Activated CD8-positive, alpha-beta T cell treated with anti-CD3 and anti-CD28 coated beads for 36 hours (primary cell): ENCODE data around the gene GJA3. TPM values are rescaled to one million over a fixed set of nuclear protein-coding genes. Genes with fewer than 3 reads are reported as not detected.

Experiments used
- ATAC-seq: fragments of 200-7000 bp; cut with Tn5 transposase; one replicate; pipeline ENCODE4 v1.10.0; 2021; ENCODE audit warnings: mild to moderate bottlenecking, moderate library complexity
- CTCF ChIA-PET: fragments of 350-600 bp; sonication (Branson Sonifier 250); formaldehyde crosslinking; loops from one replicate; lab custom pipeline; 2021; ENCODE audit warnings: antibody characterized with exemption; lab: Charles Lee
- POLR2A ChIA-PET: fragments of 350-600 bp; sonication (Branson Sonifier 250); formaldehyde crosslinking; loops from one replicate; lab custom pipeline; 2021; ENCODE audit warnings: antibody characterized with exemption; lab: Charles Lee
- DNase-seq: peaks from one replicate; pipeline ENCODE4 v3.0.0-alpha.2; 2020
- H3K27ac Mint-ChIP-seq: one replicate; pipeline ENCODE4 v1.8.0; 2021; ENCODE audit warnings: mild to moderate bottlenecking, mixed read lengths
- H3K27me3 Mint-ChIP-seq: one replicate; pipeline ENCODE4 v1.8.0; 2021; ENCODE audit warnings: mixed read lengths
- H3K36me3 Mint-ChIP-seq: one replicate; pipeline ENCODE4 v1.8.0; 2021; ENCODE audit warnings: low read depth, mixed read lengths
- H3K4me1 Mint-ChIP-seq: one replicate; pipeline ENCODE4 v1.8.0; 2021; ENCODE audit warnings: low read depth, mixed read lengths
- H3K4me3 Mint-ChIP-seq: one replicate; pipeline ENCODE4 v1.8.0; 2021; ENCODE audit warnings: mild to moderate bottlenecking, moderate library complexity, mixed read lengths
- H3K9me3 Mint-ChIP-seq: one replicate; pipeline ENCODE4 v1.8.0; 2021; ENCODE audit warnings: mixed read lengths
- CTCF ChIP-seq: fragments of 200-600 bp; IDR thresholded peaks from one replicate; pipeline ENCODE4 v1.8.0; 2022; ENCODE audit warnings: antibody characterized with exemption, mild to moderate bottlenecking
- intact Hi-C: fragments of 100-400 bp; cut with micrococcal nuclease; formaldehyde crosslinking; loops from one replicate; pipeline ENCODE4 v1.10.0; 2022
- total RNA-seq, 2 experiments: library from RNA; stranded (reverse); gene quantifications; one replicate each; pipeline ENCODE4 v1.2.3, GENCODE V29; 2021

The GJA3 gene
- total RNA-seq, 2 experiments from 2014 or later = 0.32 to 0.51 TPM

- H3K27me3 Mint-ChIP-seq = peaks cover 36% of the 10 kb centered on the region
- CTCF ChIA-PET = interaction anchor here (0.6 to 5.4 kb wide), 3 partner anchors 13 to 294 kb away, joined by 3 to 36 read pairs (median 7); no protein-coding TSS in a partner anchor
- intact Hi-C loops = loop anchor here (10.0 kb wide), 1 partner anchor 216 kb away; no protein-coding TSS in a partner anchor
- H3K4me3 Mint-ChIP-seq = no peak overlapping the region
- no peak overlapping the region for H3K27ac Mint-ChIP-seq
- peaks cover 18% of the 10 kb centered on the region for H3K4me1 Mint-ChIP-seq
- TF ChIP-seq CTCF = no peak
- ATAC-seq (no peak), DNase-seq (no peak)
- no peaks in the 10 kb centered on the region for H3K36me3 Mint-ChIP-seq
- POLR2A ChIA-PET = no interaction called here
- H3K9me3 Mint-ChIP-seq = peaks cover 2% of the 10 kb centered on the region
Measured at GRCh38 chr13:20198781-20199180, 37.9 kb upstream of the GJA3 start.

GRCh38 chr13:20197361-20197834 lies 36.5 kb upstream of the GJA3 start:
- DNase-seq (peak; percentile 28), ATAC-seq (peak; percentile 60)
- H3K36me3 Mint-ChIP-seq = no peaks in the 10 kb centered on the region
- peaks cover 36% of the 10 kb centered on the region for H3K27me3 Mint-ChIP-seq
- POLR2A ChIA-PET = no interaction called here
- CTCF ChIA-PET = interaction anchor here (0.6 to 5.4 kb wide), 43 partner anchors 8 to 1599 kb away, joined by 3 to 36 read pairs (median 4); no protein-coding TSS in a partner anchor
- TF ChIP-seq CTCF = peak; percentile 91
- peaks cover 2% of the 10 kb centered on the region for H3K9me3 Mint-ChIP-seq
- no peak overlapping the region for H3K4me3 Mint-ChIP-seq
- intact Hi-C loops = loop anchor here (10.0 kb wide), 1 partner anchor 217 kb away; no protein-coding TSS in a partner anchor
- H3K4me1 Mint-ChIP-seq = peaks cover 19% of the 10 kb centered on the region
- H3K27ac Mint-ChIP-seq = no peak overlapping the region

DNA sequence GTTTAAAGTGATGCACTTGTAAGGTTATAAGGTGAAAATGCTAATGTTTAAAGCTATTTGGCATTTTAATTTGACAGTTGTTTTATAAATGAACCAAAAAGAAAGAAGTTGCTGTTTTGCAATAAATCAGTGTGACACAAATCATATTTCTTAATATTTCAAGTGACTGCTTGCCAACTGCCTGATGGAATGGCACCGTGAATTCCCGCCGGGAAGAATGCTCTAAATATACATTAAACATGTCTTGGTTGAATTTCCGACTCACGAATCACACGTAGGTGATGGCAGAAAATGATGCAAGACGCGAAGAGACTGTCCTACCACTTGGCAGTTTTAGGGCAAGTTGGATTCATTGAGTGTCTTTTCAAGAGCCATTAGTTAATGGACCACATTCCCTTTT lies 34.9 kb upstream of the GJA3 start:
- Mint-ChIP-seq H3K27ac (no peak overlapping the region), H3K4me3 (no peak overlapping the region), H3K36me3 (no peaks in the 10 kb centered on the region), H3K27me3 (peaks cover 45% of the 10 kb centered on the region), H3K9me3 (no peaks in the 10 kb centered on the region), H3K4me1 (peaks cover 22% of the 10 kb centered on the region)
- ChIA-PET POLR2A (no interaction called here), CTCF (interaction anchor here (1.4 to 5.4 kb wide), 6 partner anchors 10 to 633 kb away, joined by 4 to 36 read pairs (median 6); no protein-coding TSS in a partner anchor)
- intact Hi-C loops = loop anchor here (10.0 kb wide), 1 partner anchor 219 kb away; no protein-coding TSS in a partner anchor
- TF ChIP-seq CTCF = no peak
- no peak for DNase-seq
- no peak for ATAC-seq

GRCh38 chr13:20193907-20194631 lies 33.2 kb upstream of the GJA3 start:
- CTCF ChIA-PET = interaction anchor here (0.8 to 5.4 kb wide), 5 partner anchors 8 to 282 kb away, joined by 3 to 36 read pairs (median 3); no protein-coding TSS in a partner anchor
- peak; percentile 41 for DNase-seq
- intact Hi-C loops = loop anchor here (5.0 to 10.0 kb wide), 2 partner anchors 221 to 278 kb away; no protein-coding TSS in a partner anchor

More at GRCh38 chr13:20193907-20194631, 33.2 kb upstream of the GJA3 start:
- H3K9me3 Mint-ChIP-seq = no peaks in the 10 kb centered on the region
- POLR2A ChIA-PET = no interaction called here
- no peaks in the 10 kb centered on the region for H3K36me3 Mint-ChIP-seq
- peaks cover 23% of the 10 kb centered on the region for H3K4me1 Mint-ChIP-seq
- H3K27me3 Mint-ChIP-seq = peaks cover 54% of the 10 kb centered on the region
- H3K4me3 Mint-ChIP-seq = peak overlapping the region; percentile 52
- no peak overlapping the region for H3K27ac Mint-ChIP-seq
- ATAC-seq = peak; percentile 46
- no peak for TF ChIP-seq CTCF
